ENCODE data around the gene BOLA2B.
"Not testable (repeated sequence)": the region's sequence is repeated elsewhere in the genome, so short reads cannot be mapped to it uniquely, and the experiment has no call there.

GRCh38 chr16:30169416-30169815, 24.1 kb downstream of the BOLA2B start:
- TF ChIP-seq TAF1 (IDR thresholded peaks at IDR 0.05; ENCODE audit: borderline replicate concordance, low read depth, low read length); POLR2A (IDR thresholded peaks at IDR 0.05; ENCODE audit: low read depth, low read length): not testable (repeated sequence)
